Measurements from ENCODE around the gene ZNF341. TPM values are rescaled to one million over a fixed set of nuclear protein-coding genes. Genes with fewer than 3 reads are reported as not detected.
A peak's percentile ranks its signal among the peaks of the same experiment; 100 is the strongest.

Gene ZNF341
- total and polyA plus RNA-seq, 9 of the 15 experiments (the other 6 are each of a cell fraction or from before 2014, with no cell fraction given): 0.08 to 2.6 (median 1.0) TPM

GRCh38 chr20:33810885-33811775, 79.3 kb downstream of the ZNF341 start, which contains the start of gene CHMP4B (continued):
- no peak for TF ChIP-seq TAF9B (IDR thresholded peaks at IDR 0.05; ENCODE audit: partially characterized antibody)
- TF ChIP-seq SMAD1 (IDR thresholded peaks at IDR 0.05; ENCODE audit: low read depth, low read length, partially characterized antibody): no peak
- TF ChIP-seq ZNF444 (CRISPR knock-in tag; IDR thresholded peaks at IDR 0.05): no peak
- TF ChIP-seq, protein P1, sequence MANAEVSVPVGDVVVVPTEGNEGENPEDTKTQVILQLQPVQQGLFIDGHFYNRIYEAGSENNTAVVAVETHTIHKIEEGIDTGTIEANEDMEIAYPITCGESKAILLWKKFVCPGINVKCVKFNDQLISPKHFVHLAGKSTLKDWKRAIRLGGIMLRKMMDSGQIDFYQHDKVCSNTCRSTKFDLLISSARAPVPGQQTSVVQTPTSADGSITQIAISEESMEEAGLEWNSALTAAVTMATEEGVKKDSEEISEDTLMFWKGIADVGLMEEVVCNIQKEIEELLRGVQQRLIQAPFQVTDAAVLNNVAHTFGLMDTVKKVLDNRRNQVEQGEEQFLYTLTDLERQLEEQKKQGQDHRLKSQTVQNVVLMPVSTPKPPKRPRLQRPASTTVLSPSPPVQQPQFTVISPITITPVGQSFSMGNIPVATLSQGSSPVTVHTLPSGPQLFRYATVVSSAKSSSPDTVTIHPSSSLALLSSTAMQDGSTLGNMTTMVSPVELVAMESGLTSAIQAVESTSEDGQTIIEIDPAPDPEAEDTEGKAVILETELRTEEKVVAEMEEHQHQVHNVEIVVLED (CRISPR knock-in tag; IDR thresholded peaks at IDR 0.05): peak; percentile 90
- no peak for TF ChIP-seq EZH2 (IDR thresholded peaks at IDR 0.05; ENCODE audit: borderline replicate concordance, low read depth, low read length)
- peak; percentile 77 for TF ChIP-seq ETV1 (tag; conservative IDR thresholded peaks at IDR 0.05; ENCODE audit: low read depth)
- TF ChIP-seq BMI1 (IDR thresholded peaks at IDR 0.05; ENCODE audit: low read length): no peak
- peak; percentile 82 for TF ChIP-seq POLR2G (IDR thresholded peaks at IDR 0.05; ENCODE audit: low read depth, low read length)
- no peak for TF ChIP-seq ZNF780A (CRISPR knock-in tag; IDR thresholded peaks at IDR 0.05)
- peak; percentile 59 to 70 for TF ChIP-seq NRF1 (conservative IDR thresholded peaks at IDR 0.05 in 1 of 2, IDR thresholded peaks at IDR 0.05 in 1 of 2)
- peak; percentile 99 for TF ChIP-seq ZNF592 (IDR thresholded peaks at IDR 0.05)
- TF ChIP-seq ZNF175 (CRISPR knock-in tag; IDR thresholded peaks at IDR 0.05; ENCODE audit: low read depth): peak; percentile 91
- peak; percentile 14 for TF ChIP-seq U2AF1 (optimal IDR thresholded peaks at IDR 0.05; ENCODE audit: low read depth, low read length)
- TF ChIP-seq CEBPB (tag; IDR thresholded peaks at IDR 0.05): no peak
- TF ChIP-seq ZFP30 (CRISPR knock-in tag; IDR thresholded peaks at IDR 0.05; ENCODE audit: borderline replicate concordance): no peak
- TF ChIP-seq CBX5 (IDR thresholded peaks at IDR 0.05; ENCODE audit: borderline replicate concordance, low read depth): no peak
- TF ChIP-seq KHSRP (IDR thresholded peaks at IDR 0.05): peak; percentile 85
- TF ChIP-seq, protein P2, sequence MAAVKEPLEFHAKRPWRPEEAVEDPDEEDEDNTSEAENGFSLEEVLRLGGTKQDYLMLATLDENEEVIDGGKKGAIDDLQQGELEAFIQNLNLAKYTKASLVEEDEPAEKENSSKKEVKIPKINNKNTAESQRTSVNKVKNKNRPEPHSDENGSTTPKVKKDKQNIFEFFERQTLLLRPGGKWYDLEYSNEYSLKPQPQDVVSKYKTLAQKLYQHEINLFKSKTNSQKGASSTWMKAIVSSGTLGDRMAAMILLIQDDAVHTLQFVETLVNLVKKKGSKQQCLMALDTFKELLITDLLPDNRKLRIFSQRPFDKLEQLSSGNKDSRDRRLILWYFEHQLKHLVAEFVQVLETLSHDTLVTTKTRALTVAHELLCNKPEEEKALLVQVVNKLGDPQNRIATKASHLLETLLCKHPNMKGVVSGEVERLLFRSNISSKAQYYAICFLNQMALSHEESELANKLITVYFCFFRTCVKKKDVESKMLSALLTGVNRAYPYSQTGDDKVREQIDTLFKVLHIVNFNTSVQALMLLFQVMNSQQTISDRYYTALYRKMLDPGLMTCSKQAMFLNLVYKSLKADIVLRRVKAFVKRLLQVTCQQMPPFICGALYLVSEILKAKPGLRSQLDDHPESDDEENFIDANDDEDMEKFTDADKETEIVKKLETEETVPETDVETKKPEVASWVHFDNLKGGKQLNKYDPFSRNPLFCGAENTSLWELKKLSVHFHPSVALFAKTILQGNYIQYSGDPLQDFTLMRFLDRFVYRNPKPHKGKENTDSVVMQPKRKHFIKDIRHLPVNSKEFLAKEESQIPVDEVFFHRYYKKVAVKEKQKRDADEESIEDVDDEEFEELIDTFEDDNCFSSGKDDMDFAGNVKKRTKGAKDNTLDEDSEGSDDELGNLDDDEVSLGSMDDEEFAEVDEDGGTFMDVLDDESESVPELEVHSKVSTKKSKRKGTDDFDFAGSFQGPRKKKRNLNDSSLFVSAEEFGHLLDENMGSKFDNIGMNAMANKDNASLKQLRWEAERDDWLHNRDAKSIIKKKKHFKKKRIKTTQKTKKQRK (IDR thresholded peaks at IDR 0.05; ENCODE audit: borderline replicate concordance, low read depth, low read length): no peak
- no peak for TF ChIP-seq SMARCA5 (IDR thresholded peaks at IDR 0.05)
- TF ChIP-seq ZNF24 (IDR thresholded peaks at IDR 0.05): no peak

All from K562 (cell line).